Right renal cortex interstitium (tissue), 3 donors: ENCODE data around the gene HECTD2. TPM values are rescaled to one million over a fixed set of nuclear protein-coding genes. Genes with fewer than 3 reads are reported as not detected.
"Not testable (repeated sequence)": the region's sequence is repeated elsewhere in the genome, so short reads cannot be mapped to it uniquely, and the experiment has no call there.

Experiments
- DNase-seq, 3 donors: peaks; one replicate each; pipeline ENCODE4 v3.0.0-alpha.2; 2013; ENCODE audit warnings: low read depth in 3 of 3, low spot score in 2 of 3
- polyA plus RNA-seq, 3 donors: library from polyadenylated mRNA; unstranded; fragments of 120-200 nt; gene quantifications; one replicate each; pipeline ENCODE4 v1.2.1, GENCODE V29; 2013; ENCODE audit not compliant: insufficient read length in 3 of 3

Gene HECTD2
- polyA plus RNA-seq, 3 donors: 26.9 to 31.5 (median 29.1) TPM

DNA sequence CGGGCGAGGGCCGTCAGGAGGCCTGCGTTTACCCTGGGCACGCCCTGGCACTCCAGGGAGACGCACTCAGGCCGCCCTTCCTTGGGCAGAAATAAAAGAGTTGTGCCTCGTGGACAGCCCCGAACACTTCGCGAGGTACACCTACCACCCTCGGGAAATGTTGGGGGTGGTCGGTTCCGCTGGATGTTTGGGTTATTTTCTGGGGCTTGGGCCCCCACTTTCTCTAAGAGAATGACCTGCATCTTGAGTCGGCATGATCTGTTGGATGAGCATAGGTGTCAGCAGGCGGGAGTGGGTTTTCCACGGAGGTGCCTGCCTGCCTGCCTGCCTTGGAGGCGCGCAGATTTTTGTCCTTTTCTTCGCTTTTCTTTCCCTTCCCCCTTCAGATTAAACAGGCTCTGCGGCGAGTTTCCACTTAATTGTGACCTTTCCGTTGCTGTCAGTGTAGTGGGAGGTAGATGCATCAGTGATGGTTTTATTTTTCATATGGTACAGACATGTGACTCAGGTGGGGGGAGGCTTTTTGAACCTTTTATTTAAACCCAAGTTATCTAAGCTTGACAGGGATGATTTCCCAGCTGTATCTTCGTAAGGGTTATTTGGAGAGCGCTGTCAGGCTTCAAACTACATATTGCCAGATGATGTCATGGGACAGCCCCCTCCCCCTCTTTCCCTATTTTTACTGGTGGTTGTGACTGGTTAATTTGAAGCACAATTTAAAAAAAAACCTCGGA is 661 bp downstream of the HECTD2 start:
- DNase-seq: peak; percentile 32 to 43 (median 38)

DNA sequence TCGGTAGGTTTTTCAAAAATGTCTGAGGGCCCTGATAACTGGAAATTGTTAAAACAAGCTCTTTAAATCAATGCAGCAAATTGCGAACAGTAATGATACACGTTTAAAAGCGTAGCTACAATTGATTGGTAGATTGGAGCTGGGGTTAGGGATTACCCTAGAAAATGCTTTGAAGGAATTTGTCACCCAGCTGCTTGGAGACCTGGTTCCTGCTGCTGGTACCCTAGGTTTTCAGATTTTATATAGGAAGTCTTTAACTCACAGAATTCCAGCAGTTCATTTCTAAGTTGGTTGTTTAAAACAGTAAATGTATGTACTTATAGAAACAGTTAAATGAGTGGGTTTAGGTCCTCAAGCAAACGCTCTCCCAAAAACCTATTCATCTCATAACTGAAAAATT is 1.5 kb downstream of the HECTD2 start:
- DNase-seq: no peak

GRCh38 chr10:91412354-91413087 is 2.4 kb downstream of the HECTD2 start:
- DNase-seq: no peak

DNA sequence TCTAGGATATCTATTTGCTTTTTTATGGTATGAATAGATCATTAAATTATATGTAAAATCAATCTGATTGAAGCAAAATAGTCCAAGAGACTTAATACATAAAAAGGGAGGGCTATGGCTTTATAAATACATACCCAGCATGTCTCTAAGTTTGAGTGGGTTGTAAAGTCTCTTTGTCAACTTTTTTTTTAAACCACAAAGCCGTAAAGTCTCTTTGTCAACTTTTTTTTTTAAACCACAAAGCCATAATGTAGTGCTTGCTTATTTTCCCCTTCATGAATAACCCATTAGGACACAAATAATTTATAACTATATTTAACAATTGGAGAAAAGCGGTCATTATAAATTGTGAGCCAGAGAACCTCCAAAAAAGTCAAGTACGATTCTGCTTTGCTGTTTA is 5.7 kb downstream of the HECTD2 start:
- DNase-seq: no peak

DNA sequence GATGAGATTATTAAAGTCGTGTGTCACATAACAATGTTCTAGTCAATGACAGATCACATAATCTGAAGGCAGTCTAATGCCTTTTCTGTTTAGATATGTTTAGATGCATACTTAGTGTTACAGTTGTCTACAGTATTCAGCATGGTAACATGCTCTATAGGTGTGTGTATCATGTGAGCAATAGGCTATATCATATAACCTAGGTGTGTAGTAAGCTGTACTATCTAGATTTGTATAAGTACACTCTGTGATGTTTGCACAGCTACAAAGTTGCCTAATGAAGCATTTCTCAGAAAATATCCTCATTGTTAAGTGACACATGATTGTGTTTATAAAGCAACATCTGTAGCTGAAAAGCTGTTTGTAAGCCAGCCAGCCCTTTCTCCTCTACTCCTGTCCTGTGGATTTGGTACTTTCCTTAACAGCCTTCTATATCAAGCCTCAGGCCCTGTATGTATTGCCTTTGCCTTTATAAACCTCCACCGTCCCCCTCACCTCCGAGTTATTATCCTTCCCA is 6.3 kb downstream of the HECTD2 start:
- no peak for DNase-seq

DNA sequence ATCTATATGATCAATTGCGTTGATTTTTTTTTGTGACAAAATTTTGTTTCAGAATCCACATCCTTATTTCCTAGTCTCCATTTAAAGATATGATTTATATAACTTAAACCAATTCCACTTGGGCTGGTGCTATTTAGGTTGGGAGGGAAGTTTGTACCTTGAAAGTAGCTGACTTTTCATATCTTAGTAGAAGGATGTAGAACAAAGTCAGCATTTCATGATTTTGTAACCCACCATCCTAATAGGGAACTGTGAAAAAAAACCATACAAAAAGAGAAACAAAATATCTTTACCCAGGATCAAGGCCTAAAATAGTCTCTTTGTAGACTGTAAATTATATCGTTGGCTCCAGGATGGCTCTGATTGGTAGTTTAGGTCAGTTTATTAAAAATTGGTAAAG is 8.3 kb downstream of the HECTD2 start:
- DNase-seq: no peak

GRCh38 chr10:91420868-91421267 is 10.7 kb downstream of the HECTD2 start:
- DNase-seq: no peak

- DNase-seq: no peak
Measured at GRCh38 chr10:91422915-91423314, 12.8 kb downstream of the HECTD2 start.

DNA sequence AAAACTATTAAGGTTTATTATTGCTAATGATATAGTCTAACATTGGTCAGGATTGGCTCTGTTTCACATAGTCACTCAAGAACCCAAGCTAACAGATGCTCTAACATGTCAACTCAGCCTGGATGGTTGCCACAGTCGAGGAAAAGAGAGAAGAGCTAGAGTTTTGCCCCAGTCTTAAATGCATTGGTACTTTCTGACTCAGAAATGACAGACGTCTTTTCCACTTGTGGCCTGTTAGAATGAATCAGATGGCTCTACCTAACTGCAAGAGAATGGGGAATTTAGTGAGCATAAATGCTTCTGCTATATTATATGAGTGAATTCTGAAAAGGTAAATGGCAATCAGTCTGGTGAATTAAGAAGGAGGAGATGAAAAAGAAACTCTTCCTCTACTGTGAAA is 13.9 kb downstream of the HECTD2 start:
- no peak for DNase-seq

DNA sequence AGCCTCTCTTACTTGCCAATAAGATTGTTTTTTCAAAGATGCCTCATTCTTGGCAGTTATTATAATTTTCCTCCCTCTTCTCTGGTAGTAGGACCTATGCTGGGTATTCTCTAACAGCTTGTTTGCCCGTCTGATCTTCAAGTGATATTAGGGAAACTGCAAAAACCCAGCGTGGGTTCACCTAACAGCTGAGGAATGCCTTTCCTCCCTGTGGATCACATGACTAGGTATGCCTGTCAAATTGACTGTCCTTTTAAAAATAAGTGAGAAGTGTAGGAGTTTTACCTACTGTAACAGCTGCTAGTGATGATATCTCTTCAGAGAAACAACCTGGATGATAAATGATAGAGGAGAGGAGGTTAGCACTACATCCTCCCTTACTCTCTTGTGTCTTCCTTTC is 22.0 kb downstream of the HECTD2 start:
- no peak for DNase-seq

GRCh38 chr10:91433620-91434019 is 23.5 kb downstream of the HECTD2 start:
- no peak for DNase-seq

- no peak for DNase-seq
Measured at GRCh38 chr10:91434041-91434440, 23.9 kb downstream of the HECTD2 start.

- no peak for DNase-seq
Measured at GRCh38 chr10:91435241-91435640, 25.1 kb downstream of the HECTD2 start.

DNA sequence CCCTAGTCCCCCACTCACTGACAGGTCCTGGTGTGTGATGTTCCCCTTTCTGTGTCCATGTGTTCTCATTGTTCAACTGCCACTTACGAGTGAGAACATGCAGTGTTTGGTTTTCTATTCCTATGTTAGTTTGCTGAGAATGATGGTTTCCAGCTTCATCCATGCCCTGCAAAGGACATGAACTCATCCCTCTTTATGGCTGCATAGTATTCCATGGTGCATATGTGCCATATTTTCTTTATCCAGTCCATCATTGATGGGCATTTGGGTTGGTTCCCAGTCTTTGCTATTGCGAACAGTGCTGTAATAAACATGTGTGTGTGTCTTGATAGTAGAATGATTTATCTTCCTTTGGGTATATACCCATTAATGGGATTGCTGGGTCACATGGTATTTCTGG is 28.1 kb downstream of the HECTD2 start:
- DNase-seq: not testable (repeated sequence)

GRCh38 chr10:91444211-91445182 is 34.4 kb downstream of the HECTD2 start:
- DNase-seq: no peak

- DNase-seq: no peak
Measured at GRCh38 chr10:91452063-91452462, 41.9 kb downstream of the HECTD2 start.

- no peak for DNase-seq
Measured at GRCh38 chr10:91453535-91453934, 43.4 kb downstream of the HECTD2 start.

GRCh38 chr10:91455135-91455534 is 45.0 kb downstream of the HECTD2 start:
- not testable (repeated sequence) for DNase-seq

DNA sequence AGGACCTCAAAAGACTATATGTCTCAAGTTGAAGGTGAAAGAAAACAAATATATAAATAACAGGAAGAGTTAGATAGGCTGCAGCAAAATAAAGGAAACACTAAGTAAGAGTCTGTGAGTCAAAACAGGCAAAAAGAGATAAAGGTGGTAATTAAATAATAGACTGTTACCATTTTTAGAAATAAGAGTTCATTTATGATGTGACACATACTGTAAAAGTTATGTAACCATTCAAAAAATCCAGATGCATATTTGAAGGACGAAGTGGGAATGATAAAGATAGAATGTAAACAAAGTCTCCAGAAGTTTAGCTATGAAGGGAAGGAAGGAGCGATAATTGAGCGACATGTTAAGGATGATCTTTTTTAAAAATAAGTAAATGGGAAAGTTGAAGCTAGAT is 50.5 kb downstream of the HECTD2 start:
- no peak for DNase-seq

DNA sequence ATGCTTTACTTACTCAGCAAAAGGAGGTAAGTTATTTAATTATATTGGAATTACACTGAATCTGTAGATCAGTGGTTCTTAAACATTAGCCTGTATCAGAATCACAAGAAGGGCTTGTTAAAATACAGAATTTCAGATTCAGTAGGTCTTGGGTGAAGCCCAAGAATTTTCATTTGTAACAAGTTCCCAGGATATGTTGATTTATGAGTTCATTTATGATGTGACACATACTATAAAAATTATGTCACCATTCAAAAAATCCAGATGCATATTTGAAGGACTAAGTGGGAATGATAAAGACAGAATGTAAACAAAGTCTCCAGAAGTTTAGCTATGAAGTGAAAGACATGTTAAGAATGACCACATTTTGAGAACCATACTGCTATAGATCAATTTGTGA is 52.3 kb downstream of the HECTD2 start:
- no peak for DNase-seq

GRCh38 chr10:91464500-91464899 is 54.4 kb downstream of the HECTD2 start:
- no peak for DNase-seq
